ENCODE data around the gene OPRD1.

DNA sequence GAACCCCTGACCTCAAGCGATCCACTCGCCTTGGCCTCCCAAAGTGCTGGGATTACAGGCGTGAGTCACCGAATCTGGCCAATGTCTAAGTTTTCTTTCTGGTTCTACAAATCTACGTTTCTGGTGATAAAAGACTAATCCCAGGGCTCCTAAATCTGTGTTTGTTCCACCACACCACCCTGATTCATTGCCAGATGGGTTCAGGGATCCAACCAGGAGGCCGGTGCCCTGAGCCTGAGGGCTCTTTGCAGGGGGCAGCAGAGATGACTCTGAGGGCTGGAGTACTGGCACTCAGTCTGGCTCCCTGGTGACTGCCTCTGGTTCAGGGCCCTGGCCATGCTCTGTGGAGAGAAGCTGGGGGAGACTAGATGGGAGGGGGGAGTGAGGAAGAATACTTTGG lies 10.5 kb upstream of the OPRD1 start:
- no peak for TF ChIP-seq CTCF (conservative IDR thresholded peaks at IDR 0.05)
- no peak for TF ChIP-seq EZH2 (IDR thresholded peaks at IDR 0.05; ENCODE audit: low read depth)
